OCI-LY1 (cell line): ENCODE data around the gene MAVS.

Source experiments
- H2AFZ ChIP-seq: fragments of 200-600 bp; sonication (generic), shearing (Covaris generic); 2 replicates; pipeline ENCODE4 v1.6.0; 2014; ENCODE audit warnings: antibody characterized with exemption, mild to moderate bottlenecking, low read length
- H3F3A ChIP-seq: fragments of 200-600 bp; sonication (generic), shearing (Covaris generic); 2 replicates; pipeline ENCODE4 v1.6.0; 2014; ENCODE audit warnings: mild to moderate bottlenecking, antibody characterized with exemption, low read length, moderate library complexity; ENCODE audit not compliant: insufficient read depth
- H3K27ac ChIP-seq: fragments of 200-600 bp; sonication (generic); 2 replicates; pipeline ENCODE4 v1.5.1; 2014; ENCODE audit warnings: low read length, mixed run types, mild to moderate bottlenecking, low read depth; ENCODE audit not compliant: poor library complexity, severe bottlenecking
- H3K27me3 ChIP-seq: fragments of 200-600 bp; sonication (generic); 2 replicates; pipeline ENCODE4 v1.6.0; 2014; ENCODE audit warnings: antibody characterized with exemption, mild to moderate bottlenecking, low read length, moderate library complexity; ENCODE audit not compliant: insufficient read depth
- H3K36me3 ChIP-seq: fragments of 200-600 bp; sonication (generic); 2 replicates; pipeline ENCODE4 v1.6.1; 2014; ENCODE audit warnings: mild to moderate bottlenecking, antibody characterized with exemption, low read length, moderate library complexity, mixed read lengths; ENCODE audit not compliant: insufficient read depth
- H3K4me1 ChIP-seq: fragments of 200-600 bp; sonication (generic); 2 replicates; pipeline ENCODE4 v1.5.1; 2014; ENCODE audit warnings: mild to moderate bottlenecking, low read length, moderate library complexity; ENCODE audit not compliant: insufficient read depth, severe bottlenecking
- H3K4me2 ChIP-seq: fragments of 200-600 bp; sonication (generic), shearing (Covaris generic); 2 replicates; pipeline ENCODE4 v1.6.1; 2014; ENCODE audit warnings: low read length
- H3K4me3 ChIP-seq: fragments of 200-600 bp; sonication (generic); 2 replicates; pipeline ENCODE4 v1.5.1; 2014; ENCODE audit warnings: low read length, low read depth, mild to moderate bottlenecking, mixed read lengths; ENCODE audit not compliant: poor library complexity, severe bottlenecking
- H3K79me2 ChIP-seq: fragments of 200-600 bp; shearing (Covaris generic); 2 replicates; pipeline ENCODE4 v1.6.1; 2016; ENCODE audit warnings: mixed run types, low read length, mixed read lengths; ENCODE audit not compliant: insufficient read depth
- H3K9ac ChIP-seq: fragments of 200-600 bp; sonication (generic), shearing (Covaris generic); 2 replicates; pipeline ENCODE4 v1.6.1; 2014; ENCODE audit warnings: mild to moderate bottlenecking, low read length, mixed read lengths
- H3K9me2 ChIP-seq: fragments of 200-600 bp; sonication (generic), shearing (Covaris generic); 2 replicates; pipeline ENCODE4 v1.6.1; 2014; ENCODE audit warnings: low read depth, mild to moderate bottlenecking, low read length, mixed read lengths
- H3K9me3 ChIP-seq: fragments of 200-600 bp; shearing (Covaris generic); 2 replicates; pipeline ENCODE4 v1.6.1; 2014; ENCODE audit warnings: low read length, mixed read lengths
- H4K20me1 ChIP-seq: fragments of 200-600 bp; sonication (generic), shearing (Covaris generic); 2 replicates; pipeline ENCODE4 v1.6.0; 2016; ENCODE audit warnings: mild to moderate bottlenecking, low read length; ENCODE audit not compliant: insufficient read depth
- EZH2 ChIP-seq: fragments of 200-600 bp; sonication (generic), shearing (Covaris generic); IDR thresholded peaks from 2 replicates; pipeline ENCODE4 v1.8.0; 2017; ENCODE audit warnings: borderline replicate concordance, mixed run types, mild to moderate bottlenecking, antibody characterized with exemption, low read length, moderate library complexity, mixed read lengths
- TF ChIP-seq, protein P1 (sequence below): fragments of 200-600 bp; sonication (generic), shearing (Covaris generic); IDR thresholded peaks from 2 replicates; pipeline ENCODE4 v1.5.1; 2017; ENCODE audit warnings: mild to moderate bottlenecking, antibody characterized with exemption, low read length, moderate library complexity, mixed read lengths

The MAVS gene

DNA sequence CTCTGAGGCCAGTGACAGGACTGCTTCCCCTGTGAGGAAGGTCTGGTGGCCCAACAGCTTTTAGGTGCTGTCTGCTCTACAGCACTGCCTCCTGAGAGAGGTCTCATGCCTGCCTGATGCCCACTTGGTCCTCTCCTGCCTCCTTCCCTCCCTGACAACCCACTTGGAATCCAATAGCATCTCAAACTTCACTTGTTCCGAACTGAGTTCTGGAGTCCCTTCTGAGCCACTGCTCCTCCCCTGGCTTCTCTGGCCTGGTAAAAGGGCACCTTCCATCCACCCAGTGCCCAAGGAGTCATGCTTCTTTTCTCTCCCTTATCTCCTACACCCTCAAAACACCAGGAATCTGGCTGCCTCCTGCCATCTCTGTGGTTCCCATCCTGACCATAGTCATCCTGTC is 1.9 kb downstream of the MAVS start:
- no peak for TF ChIP-seq EZH2
- TF ChIP-seq, protein P1, sequence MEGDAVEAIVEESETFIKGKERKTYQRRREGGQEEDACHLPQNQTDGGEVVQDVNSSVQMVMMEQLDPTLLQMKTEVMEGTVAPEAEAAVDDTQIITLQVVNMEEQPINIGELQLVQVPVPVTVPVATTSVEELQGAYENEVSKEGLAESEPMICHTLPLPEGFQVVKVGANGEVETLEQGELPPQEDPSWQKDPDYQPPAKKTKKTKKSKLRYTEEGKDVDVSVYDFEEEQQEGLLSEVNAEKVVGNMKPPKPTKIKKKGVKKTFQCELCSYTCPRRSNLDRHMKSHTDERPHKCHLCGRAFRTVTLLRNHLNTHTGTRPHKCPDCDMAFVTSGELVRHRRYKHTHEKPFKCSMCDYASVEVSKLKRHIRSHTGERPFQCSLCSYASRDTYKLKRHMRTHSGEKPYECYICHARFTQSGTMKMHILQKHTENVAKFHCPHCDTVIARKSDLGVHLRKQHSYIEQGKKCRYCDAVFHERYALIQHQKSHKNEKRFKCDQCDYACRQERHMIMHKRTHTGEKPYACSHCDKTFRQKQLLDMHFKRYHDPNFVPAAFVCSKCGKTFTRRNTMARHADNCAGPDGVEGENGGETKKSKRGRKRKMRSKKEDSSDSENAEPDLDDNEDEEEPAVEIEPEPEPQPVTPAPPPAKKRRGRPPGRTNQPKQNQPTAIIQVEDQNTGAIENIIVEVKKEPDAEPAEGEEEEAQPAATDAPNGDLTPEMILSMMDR = no peak
- Histone ChIP-seq H3K27ac (no peak overlapping the region), H3K4me3 (no peak overlapping the region), H3K9ac (no peak overlapping the region; the same call in 1 of the 2 replicates), H4K20me1 (no peaks in the 10 kb centered on the region), H3K4me2 (no peak overlapping the region), H2AFZ (no peak overlapping the region), H3F3A (no peaks in the 10 kb centered on the region), H3K36me3 (no peaks in the 10 kb centered on the region), H3K9me3 (no peaks in the 10 kb centered on the region), H3K9me2 (no peaks in the 10 kb centered on the region), H3K27me3 (no peaks in the 10 kb centered on the region), H3K79me2 (no peaks in the 10 kb centered on the region), H3K4me1 (peaks cover 21% of the 10 kb centered on the region)

DNA sequence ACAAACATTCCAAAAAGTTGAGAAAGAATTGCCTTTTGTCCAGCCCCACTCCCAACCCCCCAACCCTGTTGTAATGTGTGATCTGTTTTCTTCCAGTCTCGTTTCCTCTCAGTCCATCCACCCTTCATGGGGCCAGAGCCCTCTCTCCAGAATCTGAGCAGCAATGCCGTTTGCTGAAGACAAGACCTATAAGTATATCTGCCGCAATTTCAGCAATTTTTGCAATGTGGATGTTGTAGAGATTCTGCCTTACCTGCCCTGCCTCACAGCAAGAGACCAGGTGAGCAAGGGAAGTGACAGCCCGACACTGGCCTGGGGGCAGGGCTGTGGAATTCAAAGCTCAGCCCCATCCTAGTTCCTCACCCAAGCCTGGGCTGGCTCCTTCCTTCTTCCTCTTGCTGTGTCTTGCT is 7.8 kb downstream of the MAVS start:
- H3K9me2 ChIP-seq = no peaks in the 10 kb centered on the region
- no peaks in the 10 kb centered on the region for H3K27me3 ChIP-seq
- TF ChIP-seq, protein P1 = no peak
- TF ChIP-seq EZH2 = no peak
- no peak overlapping the region for H3K4me2 ChIP-seq
- peak overlapping the region; percentile 45 for H3K27ac ChIP-seq
- no peaks in the 10 kb centered on the region for H3K79me2 ChIP-seq
- H3K4me3 ChIP-seq = no peak overlapping the region
- no peak overlapping the region for H2AFZ ChIP-seq
- no peaks in the 10 kb centered on the region for H3K9me3 ChIP-seq
- H3F3A ChIP-seq = no peaks in the 10 kb centered on the region
- H3K9ac ChIP-seq = no peak overlapping the region
- H3K4me1 ChIP-seq = no peaks in the 10 kb centered on the region
- no peaks in the 10 kb centered on the region for H4K20me1 ChIP-seq
- peaks cover 37% of the 10 kb centered on the region for H3K36me3 ChIP-seq

GRCh38 chr20:3857405-3857804 is 10.8 kb downstream of the MAVS start:
- no peaks in the 10 kb centered on the region for H3F3A ChIP-seq
- H3K9ac ChIP-seq = no peak overlapping the region
- H3K4me3 ChIP-seq = no peak overlapping the region
- no peak overlapping the region for H3K27ac ChIP-seq
- TF ChIP-seq, protein P1 = no peak
- TF ChIP-seq EZH2 = no peak
- peaks cover 54% of the 10 kb centered on the region for H3K36me3 ChIP-seq
- no peaks in the 10 kb centered on the region for H3K27me3 ChIP-seq
- H3K79me2 ChIP-seq = no peaks in the 10 kb centered on the region
- H3K4me2 ChIP-seq = no peak overlapping the region
- no peaks in the 10 kb centered on the region for H3K9me2 ChIP-seq
- H3K9me3 ChIP-seq = peaks cover 3% of the 10 kb centered on the region; the same call in 1 of the 2 replicates
- H2AFZ ChIP-seq = no peak overlapping the region
- H3K4me1 ChIP-seq = no peaks in the 10 kb centered on the region
- H4K20me1 ChIP-seq = no peaks in the 10 kb centered on the region
